Body of pancreas (tissue), 4 donors: Measurements from ENCODE around the gene FBXO27. TPM values are rescaled to one million over a fixed set of nuclear protein-coding genes. Genes with fewer than 3 reads are reported as not detected.
A peak's percentile ranks its signal among the peaks of the same experiment; 100 is the strongest.

ENCODE experiments used
- ATAC-seq: fragments of 150-250 bp; one replicate; pipeline ENCODE4 v1.9.1; 2016
- DNase-seq, 4 donors: peaks; one replicate each; pipeline ENCODE4 v3.0.0-alpha.2; 2019
- H3K27ac ChIP-seq, 4 donors: fragments of 200-600 bp; sonication (generic); 1 replicate in 3 of 4; 2 replicates in 1 of 4; pipeline versions ENCODE4 v1.5.1 to v1.6.1; 2016 to 2019; ENCODE audit warnings: mild to moderate bottlenecking in 1 of 4, mixed read lengths in 1 of 4, moderate library complexity in 1 of 4
- H3K27me3 ChIP-seq, 2 donors: fragments of 200-600 bp; sonication (generic); one replicate each; pipeline ENCODE4 v1.6.0; 2016; ENCODE audit warnings: mild to moderate bottlenecking in 1 of 2
- H3K36me3 ChIP-seq, 2 donors: fragments of 200-600 bp; sonication (generic); replicated peaks in 1 of 2; 2 replicates each; pipeline ENCODE4 v1.5.1; 2016; ENCODE audit warnings: low read depth in 2 of 2; ENCODE audit not compliant: insufficient read depth in 1 of 2
- H3K4me1 ChIP-seq: fragments of 200-600 bp; sonication (generic); one replicate; pipeline ENCODE4 v1.6.0; 2016
- H3K4me3 ChIP-seq, 2 donors: fragments of 200-600 bp; sonication (generic); 1 replicate in 1 of 2; 2 replicates in 1 of 2; pipeline ENCODE4 v1.5.1; 2016 to 2019
- H3K9me3 ChIP-seq, 3 donors: fragments of 200-600 bp; sonication (generic); 1 replicate in 2 of 3; 2 replicates in 1 of 3; pipeline ENCODE4 v1.5.1; 2016
- CTCF ChIP-seq, 7 experiments: fragments of 450-650 bp in 4 of 7; fragments of 200-600 bp in 3 of 7; sonication (generic) in 3 of 7; IDR thresholded peaks; one replicate each; pipeline ENCODE4 v1.5.1; 2016 to 2019; ENCODE audit warnings: antibody characterized with exemption in 7 of 7
- POLR2A ChIP-seq, 3 donors: fragments of 450-650 bp; IDR thresholded peaks; one replicate each; pipeline ENCODE4 v1.6.1; 2016; ENCODE audit warnings: antibody characterized with exemption in 3 of 3, mild to moderate bottlenecking in 2 of 3
- WGBS, 2 donors: methylation state at CpG; one replicate each; pipeline ENCODE4 v1.1.5; 2017; 5-methylcytosine and 5-hydroxymethylcytosine counted together
- intact Hi-C: fragments of 100-400 bp; cut with DNase I; formaldehyde crosslinking; loops from one replicate; pipeline ENCODE4 v1.15.1; 2023
- total RNA-seq, 2 donors: library from RNA; depleted of rRNA; stranded (reverse); fragments of >200 nt; gene quantifications; one replicate each; pipeline ENCODE4 v1.1.0, GENCODE V29; 2016

The FBXO27 gene
- total RNA-seq, 2 donors from 2014 or later: 0.52 to 4.3 TPM

GRCh38 chr19:38977445-38978325 is 54.7 kb downstream of the FBXO27 start:
- H3K36me3 ChIP-seq: no peaks in the 10 kb centered on the region
- no peaks in the 10 kb centered on the region for H3K27me3 ChIP-seq
- TF ChIP-seq POLR2A (IDR thresholded peaks at IDR 0.05) (no peak), CTCF (IDR thresholded peaks at IDR 0.05) (no peak)
- H3K9me3 ChIP-seq: no peaks in the 10 kb centered on the region
- no peak for DNase-seq
- intact Hi-C loops: no loop called here
- ATAC-seq: no peak
- H3K4me1 ChIP-seq: peaks cover 40% of the 10 kb centered on the region
- no peak overlapping the region for H3K4me3 ChIP-seq
- H3K27ac ChIP-seq: peak overlapping the region in 1 of 4 donors; percentile 20
- 62 to 70% methylated on average over 14 to 15 of the region's 15 CpGs for WGBS, 2 donors

- Histone ChIP-seq H3K36me3 (no peaks in the 10 kb centered on the region), H3K4me3 (peak overlapping the region in 1 of 2 donors; percentile 57), H3K27me3 (no peaks in the 10 kb centered on the region), H3K4me1 (peaks cover 40% of the 10 kb centered on the region), H3K9me3 (no peaks in the 10 kb centered on the region), H3K27ac (peak overlapping the region; percentile 72 to 90 (median 84))
- WGBS, 2 donors: 0 to 4% methylated on average over 9 to 17 of the region's 22 CpGs
- ATAC-seq: peak; percentile 36
- TF ChIP-seq POLR2A (IDR thresholded peaks at IDR 0.05) (no peak), CTCF (IDR thresholded peaks at IDR 0.05) (no peak)
- DNase-seq: peak; percentile 21 to 48 (median 38)
- intact Hi-C loops: no loop called here
These were observed 56.5 kb downstream of the FBXO27 start for GRCh38 chr19:38975861-38976271.

- intact Hi-C loops: no loop called here
- no peaks in the 10 kb centered on the region for H3K36me3 ChIP-seq
- ATAC-seq (peak; percentile 69), DNase-seq (peak; percentile 48 to 69 (median 48))
- no peaks in the 10 kb centered on the region for H3K27me3 ChIP-seq
- no peaks in the 10 kb centered on the region for H3K9me3 ChIP-seq
- H3K4me3 ChIP-seq: peak within 1 kb of the TSS in 1 of 2 donors; percentile 57
- H3K27ac ChIP-seq: peak within 1 kb of the TSS; percentile 72 to 90 (median 84)
- peak in 2 of 3 donors; percentile 34 to 37 for TF ChIP-seq POLR2A (IDR thresholded peaks at IDR 0.05)
- TF ChIP-seq CTCF (IDR thresholded peaks at IDR 0.05): no peak
- peaks cover 40% of the 10 kb centered on the region for H3K4me1 ChIP-seq
- WGBS, 2 donors: 0 to 1% methylated on average over 1 to 42 of the region's 63 CpGs
These were observed 57.0 kb downstream of the FBXO27 start, which contains the start of gene FBXO17 for GRCh38 chr19:38975214-38975860. FBXO17 (minus strand) TSS chr19:38975742; CDS start chr19:38950319, 25,423 bp downstream.

- Histone ChIP-seq H3K27me3 (no peaks in the 10 kb centered on the region), H3K27ac (peak overlapping the region; percentile 72 to 90 (median 84)), H3K9me3 (no peaks in the 10 kb centered on the region), H3K4me3 (peak overlapping the region in 1 of 2 donors; percentile 57), H3K36me3 (no peaks in the 10 kb centered on the region), H3K4me1 (peaks cover 40% of the 10 kb centered on the region)
- intact Hi-C loops: no loop called here
- no peak for TF ChIP-seq CTCF (IDR thresholded peaks at IDR 0.05)
- no peak for TF ChIP-seq POLR2A (IDR thresholded peaks at IDR 0.05)
- ATAC-seq: no peak
- no peak for DNase-seq
- 19 to 25% methylated on average over 19 of the region's 19 CpGs for WGBS, 2 donors
These were observed 57.6 kb downstream of the FBXO27 start for GRCh38 chr19:38974624-38975213.

Other genes starting within 250 kb of the FBXO27 start
- not detected for gene LGALS7B, start 243.3 kb downstream of the FBXO27 start, total RNA-seq
- 100 to 1,000 TPM in 1 of 2 donors, 10 to 100 TPM in 1; 54.1 to 153 TPM for gene LGALS4, start 219.6 kb downstream of the FBXO27 start, total RNA-seq
- 10 to 100 TPM; 87.4 to 93.3 TPM for gene ECH1, start 200.8 kb downstream of the FBXO27 start, total RNA-seq
- 100 to 1,000 TPM in 1 of 2 donors, 10 to 100 TPM in 1; 80.4 to 139 TPM for gene HNRNPL, start 182.6 kb downstream of the FBXO27 start, total RNA-seq
- gene RINL, start 154.3 kb downstream of the FBXO27 start, total RNA-seq: 10 to 100 TPM in 1 of 2 donors, 1 to 10 TPM in 1; 6.9 to 13.7 TPM
- 10 to 100 TPM; 33.2 to 39.6 TPM for gene SIRT2, start 132.9 kb downstream of the FBXO27 start, total RNA-seq
- gene NFKBIB, start 132.6 kb downstream of the FBXO27 start, total RNA-seq: 10 to 100 TPM in 1 of 2 donors, 1 to 10 TPM in 1; 7.8 to 28.3 TPM
- not detected for gene CCER2, start 120.4 kb downstream of the FBXO27 start, total RNA-seq
- gene SARS2, start 101.8 kb downstream of the FBXO27 start, total RNA-seq: 10 to 100 TPM; 25.2 to 34.6 TPM
- 10 to 100 TPM; 16.6 to 16.8 TPM for gene MRPS12, start 101.6 kb downstream of the FBXO27 start, total RNA-seq
- gene FBXO17, start 56.8 kb downstream of the FBXO27 start, total RNA-seq: 10 to 100 TPM; 18.8 to 25.2 TPM
- not detected for gene ACP7, start 51.8 kb upstream of the FBXO27 start, total RNA-seq
- 10 to 100 TPM; 18.9 to 40.2 TPM for gene PAK4, start 93.2 kb upstream of the FBXO27 start, total RNA-seq
- gene NCCRP1, start 164.4 kb upstream of the FBXO27 start, total RNA-seq: 1 to 10 TPM in 1 of 2 donors, under 1 TPM in 1; 0.66 to 7.8 TPM
- 1,000 to 10,000 TPM; 2,614 to 5,793 TPM for gene SYCN, start 171.7 kb upstream of the FBXO27 start, total RNA-seq
- not detected for gene IFNL3, start 212.5 kb upstream of the FBXO27 start, total RNA-seq
- not detected for gene IFNL4, start 216.3 kb upstream of the FBXO27 start, total RNA-seq
- gene IFNL2, start 235.8 kb upstream of the FBXO27 start, total RNA-seq: not detected